Endothelial cell (in vitro differentiated cells): ENCODE data around the gene HIGD1A. TPM values are rescaled to one million over a fixed set of nuclear protein-coding genes. Genes with fewer than 3 reads are reported as not detected.

Source experiments
- DNase-seq: peaks from one replicate; pipeline ENCODE4 v3.0.0; 2021; ENCODE audit warnings: low spot score
- H3K27ac Mint-ChIP-seq: one replicate; pipeline ENCODE4 v1.8.0; 2021; ENCODE audit warnings: mixed read lengths, inconsistent platforms; ENCODE audit not compliant: unreplicated experiment
- H3K27me3 Mint-ChIP-seq: one replicate; pipeline ENCODE4 v1.8.0; 2021; ENCODE audit warnings: mild to moderate bottlenecking, moderate library complexity, mixed read lengths, inconsistent platforms; ENCODE audit not compliant: unreplicated experiment
- H3K36me3 Mint-ChIP-seq: one replicate; pipeline ENCODE4 v1.8.0; 2021; ENCODE audit warnings: mild to moderate bottlenecking, low read depth, mixed read lengths, inconsistent platforms; ENCODE audit not compliant: unreplicated experiment
- H3K4me1 Mint-ChIP-seq: one replicate; pipeline ENCODE4 v1.8.0; 2021; ENCODE audit warnings: mild to moderate bottlenecking, mixed read lengths, inconsistent platforms; ENCODE audit not compliant: unreplicated experiment
- H3K4me3 Mint-ChIP-seq: one replicate; pipeline ENCODE4 v1.8.0; 2021; ENCODE audit warnings: mild to moderate bottlenecking, mixed read lengths, inconsistent platforms; ENCODE audit not compliant: unreplicated experiment
- H3K9me3 Mint-ChIP-seq: one replicate; pipeline ENCODE4 v1.8.0; 2021; ENCODE audit warnings: mixed read lengths, inconsistent platforms; ENCODE audit not compliant: unreplicated experiment
- total RNA-seq: library from RNA; stranded (reverse); fragmentation: NEBNext Ultra II Directional; extraction: Animal tissue kit (Norgen Biotek cat#: 25700); gene quantifications from one replicate; pipeline ENCODE4 v1.2.1, GENCODE V29; 2021; ENCODE audit not compliant: unreplicated experiment
- TF ChIP-seq, protein P1 (sequence below): fragments of 200-600 bp; sonication (generic); IDR thresholded peaks from one replicate; pipeline ENCODE4 v1.5.0; 2021; ENCODE audit warnings: antibody characterized with exemption; ENCODE audit not compliant: unreplicated experiment

Gene HIGD1A
- total RNA-seq, 1 donor from 2014 or later = 60.7 TPM

- no peaks in the 10 kb centered on the region for H3K36me3 Mint-ChIP-seq
- TF ChIP-seq, protein P1, sequence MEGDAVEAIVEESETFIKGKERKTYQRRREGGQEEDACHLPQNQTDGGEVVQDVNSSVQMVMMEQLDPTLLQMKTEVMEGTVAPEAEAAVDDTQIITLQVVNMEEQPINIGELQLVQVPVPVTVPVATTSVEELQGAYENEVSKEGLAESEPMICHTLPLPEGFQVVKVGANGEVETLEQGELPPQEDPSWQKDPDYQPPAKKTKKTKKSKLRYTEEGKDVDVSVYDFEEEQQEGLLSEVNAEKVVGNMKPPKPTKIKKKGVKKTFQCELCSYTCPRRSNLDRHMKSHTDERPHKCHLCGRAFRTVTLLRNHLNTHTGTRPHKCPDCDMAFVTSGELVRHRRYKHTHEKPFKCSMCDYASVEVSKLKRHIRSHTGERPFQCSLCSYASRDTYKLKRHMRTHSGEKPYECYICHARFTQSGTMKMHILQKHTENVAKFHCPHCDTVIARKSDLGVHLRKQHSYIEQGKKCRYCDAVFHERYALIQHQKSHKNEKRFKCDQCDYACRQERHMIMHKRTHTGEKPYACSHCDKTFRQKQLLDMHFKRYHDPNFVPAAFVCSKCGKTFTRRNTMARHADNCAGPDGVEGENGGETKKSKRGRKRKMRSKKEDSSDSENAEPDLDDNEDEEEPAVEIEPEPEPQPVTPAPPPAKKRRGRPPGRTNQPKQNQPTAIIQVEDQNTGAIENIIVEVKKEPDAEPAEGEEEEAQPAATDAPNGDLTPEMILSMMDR = no peak
- H3K27ac Mint-ChIP-seq = no peak overlapping the region
- no peaks in the 10 kb centered on the region for H3K9me3 Mint-ChIP-seq
- DNase-seq = no peak
- H3K4me1 Mint-ChIP-seq = peaks cover under 1% of the 10 kb centered on the region
- no peak overlapping the region for H3K4me3 Mint-ChIP-seq
- peaks cover 5% of the 10 kb centered on the region for H3K27me3 Mint-ChIP-seq
Measured at GRCh38 chr3:42838571-42838970, 34.3 kb upstream of the HIGD1A start.

- no peaks in the 10 kb centered on the region for H3K9me3 Mint-ChIP-seq
- H3K27me3 Mint-ChIP-seq = peaks cover 3% of the 10 kb centered on the region
- DNase-seq = no peak
- TF ChIP-seq, protein P1 = no peak
- H3K27ac Mint-ChIP-seq = no peak overlapping the region
- H3K4me1 Mint-ChIP-seq = no peaks in the 10 kb centered on the region
- H3K36me3 Mint-ChIP-seq = no peaks in the 10 kb centered on the region
- no peak overlapping the region for H3K4me3 Mint-ChIP-seq
Measured at GRCh38 chr3:42836150-42837123, 32.1 kb upstream of the HIGD1A start.

DNA sequence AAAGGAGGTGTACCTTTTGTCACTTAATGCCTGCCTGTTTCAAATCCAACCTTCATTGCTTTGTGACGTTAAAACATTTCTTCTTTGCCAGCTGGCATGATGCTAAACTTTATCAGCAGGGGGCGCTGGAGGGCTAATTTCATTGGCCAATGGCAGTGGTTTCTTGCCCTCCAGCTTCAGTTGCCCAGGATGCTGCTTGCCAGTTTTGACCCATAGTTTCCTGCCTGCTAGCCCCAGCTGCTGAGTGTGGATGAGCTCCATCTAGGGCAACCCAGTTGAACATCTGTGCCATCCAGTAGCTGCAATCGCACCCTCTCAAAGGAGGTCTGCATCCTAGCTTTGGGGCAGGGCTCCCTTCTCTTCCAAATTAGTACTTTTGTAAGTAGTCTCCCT lies 27.0 kb upstream of the HIGD1A start:
- H3K27ac Mint-ChIP-seq = no peak overlapping the region
- no peak overlapping the region for H3K4me3 Mint-ChIP-seq
- H3K9me3 Mint-ChIP-seq = no peaks in the 10 kb centered on the region
- TF ChIP-seq, protein P1 = peak; percentile 91
- no peaks in the 10 kb centered on the region for H3K36me3 Mint-ChIP-seq
- DNase-seq = peak; percentile 88
- peaks cover 2% of the 10 kb centered on the region for H3K27me3 Mint-ChIP-seq
- H3K4me1 Mint-ChIP-seq = no peaks in the 10 kb centered on the region

DNA sequence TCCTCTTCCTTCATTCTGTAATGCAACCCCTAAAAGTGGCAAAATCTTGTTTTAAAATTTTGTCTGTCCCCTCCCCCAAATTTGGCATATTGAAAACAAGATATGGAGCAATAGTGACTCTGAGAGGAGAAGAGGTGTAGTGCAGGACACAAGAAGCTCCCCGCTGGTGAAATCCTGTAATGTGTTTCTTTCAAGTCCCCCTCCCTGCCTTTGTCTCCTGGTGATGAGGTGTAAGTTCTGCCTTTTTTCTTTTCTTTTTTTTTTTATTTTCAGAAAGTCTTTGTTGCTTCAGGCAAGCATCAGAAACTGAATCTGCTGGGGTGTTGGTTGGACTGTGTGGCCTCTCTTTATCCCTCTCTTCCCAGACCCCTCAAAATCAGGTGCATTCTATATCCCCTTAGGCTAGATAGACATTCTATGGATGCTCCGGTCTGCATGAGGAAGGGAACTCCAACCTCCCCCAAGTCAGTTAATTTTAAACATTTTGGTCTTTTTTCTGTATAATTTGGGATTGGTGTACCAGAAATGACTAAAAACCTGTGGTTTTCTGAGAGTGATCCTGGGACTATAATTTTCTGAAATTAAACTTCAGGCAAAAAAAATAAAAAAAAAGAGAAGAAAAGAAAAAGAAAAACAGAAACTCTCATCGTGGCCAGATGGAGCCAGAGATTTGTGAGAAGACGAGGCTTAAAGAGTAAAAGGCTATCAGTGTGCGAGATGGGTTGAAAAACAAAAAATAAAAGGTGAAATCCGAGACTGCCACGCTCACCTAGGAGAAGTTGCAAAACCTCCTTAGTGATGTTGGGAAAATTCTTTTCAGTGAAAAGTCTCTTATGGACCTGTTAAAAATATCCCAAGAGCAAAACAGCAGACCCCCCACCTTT lies 26.4 kb upstream of the HIGD1A start:
- no peak overlapping the region for H3K27ac Mint-ChIP-seq
- TF ChIP-seq, protein P1 = no peak
- H3K4me3 Mint-ChIP-seq = no peak overlapping the region
- no peaks in the 10 kb centered on the region for H3K9me3 Mint-ChIP-seq
- no peaks in the 10 kb centered on the region for H3K4me1 Mint-ChIP-seq
- no peak for DNase-seq
- peaks cover 2% of the 10 kb centered on the region for H3K27me3 Mint-ChIP-seq
- no peaks in the 10 kb centered on the region for H3K36me3 Mint-ChIP-seq
